Left lung (tissue), 10 donors: ENCODE data around the gene SLC25A6. TPM values are rescaled to one million over a fixed set of nuclear protein-coding genes. Genes with fewer than 3 reads are reported as not detected.

ENCODE experiments used
- ATAC-seq: fragments of 200-7000 bp; cut with Tn5 transposase; one replicate; pipeline ENCODE4 v1.9.1; 2020; ENCODE audit warnings: moderate library complexity
- DNase-seq, 4 donors: peaks; one replicate each; pipeline ENCODE4 v3.0.0-alpha.2; 2013 to 2020
- H3K27ac ChIP-seq, 2 donors: fragments of 200-600 bp; sonication (generic) in 1 of 2; one replicate each; pipeline versions ENCODE4 v1.5.0 to v1.8.0; 2020 to 2021
- H3K27me3 ChIP-seq, 2 donors: fragments of 200-600 bp; sonication (generic) in 1 of 2; one replicate each; pipeline versions ENCODE4 v1.5.0 to v1.8.0; 2020 to 2021
- H3K36me3 ChIP-seq, 2 donors: fragments of 200-600 bp; sonication (generic) in 1 of 2; one replicate each; pipeline versions ENCODE4 v1.5.0 to v1.8.0; 2020 to 2021
- H3K4me1 ChIP-seq, 2 donors: fragments of 200-600 bp; one replicate each; pipeline ENCODE4 v1.8.0; 2021
- H3K4me3 ChIP-seq, 2 donors: fragments of 200-600 bp; sonication (generic) in 1 of 2; one replicate each; pipeline versions ENCODE4 v1.5.0 to v1.8.0; 2020 to 2021; ENCODE audit warnings: mild to moderate bottlenecking in 1 of 2
- H3K9me3 ChIP-seq, 2 donors: fragments of 200-600 bp; sonication (generic) in 1 of 2; one replicate each; pipeline versions ENCODE4 v1.5.0 to v1.8.0; 2020 to 2021
- CTCF ChIP-seq, 2 donors: fragments of 200-600 bp; sonication (generic) in 1 of 2; IDR thresholded peaks; one replicate each; pipeline versions ENCODE4 v1.5.0 to v1.8.0; 2021; ENCODE audit warnings: antibody characterized with exemption in 2 of 2
- intact Hi-C, 2 donors: fragments of 100-400 bp; cut with DNase I; formaldehyde crosslinking; loops; one replicate each; pipeline versions ENCODE4 v1.11.2 to v1.14.2; 2022
- polyA plus RNA-seq, 6 donors: library from polyadenylated mRNA; unstranded; fragments of 120-200 nt; gene quantifications; one replicate each; pipeline ENCODE4 v1.2.1, GENCODE V29; 2013; ENCODE audit not compliant: insufficient read length in 6 of 6
- total RNA-seq, 2 donors: library from RNA; stranded (reverse); fragmentation: NEBNext Ultra II Directional; extraction: Animal tissue kit (Norgen Biotek cat#: 25700); gene quantifications; one replicate each; pipeline ENCODE4 v1.2.1, GENCODE V29; 2021
- donor health status: DM: no; HTN: yes; CAD: no.
- donor health status: DM: no; HTN: no; CAD: no.

The SLC25A6 gene
- total and polyA plus RNA-seq, 8 donors, result 285 to 559 (median 392) TPM

GRCh38 chrX:1398431-1399340 is 6.8 kb upstream of the SLC25A6 start:
- no peaks in the 10 kb centered on the region for H3K9me3 ChIP-seq
- peaks cover 0 to 16% of the 10 kb centered on the region in 2 donors for H3K4me1 ChIP-seq
- ATAC-seq (no peak), DNase-seq (peak in 1 of 4 donors; percentile 76)
- no peak overlapping the region for H3K27ac ChIP-seq
- peaks cover 0 to 58% of the 10 kb centered on the region in 2 donors for H3K36me3 ChIP-seq
- TF ChIP-seq CTCF (IDR thresholded peaks at IDR 0.05), result no peak
- no peak overlapping the region for H3K4me3 ChIP-seq
- intact Hi-C loops, result no loop called here
- H3K27me3 ChIP-seq, result no peaks in the 10 kb centered on the region

- ATAC-seq, result no peak
- intact Hi-C loops, result no loop called here
- peaks cover 0 to 49% of the 10 kb centered on the region in 2 donors for H3K36me3 ChIP-seq
These were observed 5.7 kb upstream of the SLC25A6 start for GRCh38 chrX:1397441-1398270.

GRCh38 chrX:1397001-1397400 is 5.1 kb upstream of the SLC25A6 start:
- DNase-seq (peak in 1 of 4 donors; percentile 55), ATAC-seq (no peak)
- no peaks in the 10 kb centered on the region for H3K27me3 ChIP-seq
- H3K4me1 ChIP-seq, result peaks cover 4 to 23% of the 10 kb centered on the region in 2 donors
- H3K9me3 ChIP-seq, result no peaks in the 10 kb centered on the region
- H3K27ac ChIP-seq, result no peak overlapping the region
- TF ChIP-seq CTCF (IDR thresholded peaks at IDR 0.05), result no peak
- peaks cover 0 to 47% of the 10 kb centered on the region in 2 donors for H3K36me3 ChIP-seq
- intact Hi-C loops, result no loop called here
- H3K4me3 ChIP-seq, result no peak overlapping the region

More at GRCh38 chrX:1397441-1398270, 5.7 kb upstream of the SLC25A6 start:
- DNase-seq, result peak in 1 of 4 donors; percentile 49
- Histone ChIP-seq H3K9me3 (no peaks in the 10 kb centered on the region), H3K27me3 (no peaks in the 10 kb centered on the region), H3K4me1 (peaks cover 4 to 23% of the 10 kb centered on the region in 2 donors), H3K4me3 (no peak overlapping the region), H3K27ac (no peak overlapping the region)
- TF ChIP-seq CTCF (IDR thresholded peaks at IDR 0.05), result no peak

- peaks cover 8 to 29% of the 10 kb centered on the region in 2 donors for H3K4me1 ChIP-seq
- H3K4me3 ChIP-seq, result no peak overlapping the region
- H3K27me3 ChIP-seq, result no peaks in the 10 kb centered on the region
- TF ChIP-seq CTCF (IDR thresholded peaks at IDR 0.05), result no peak
- peaks cover 0 to 39% of the 10 kb centered on the region in 2 donors for H3K36me3 ChIP-seq
- DNase-seq (no peak), ATAC-seq (no peak)
- H3K27ac ChIP-seq, result no peak overlapping the region
- intact Hi-C loops, result no loop called here
- H3K9me3 ChIP-seq, result no peaks in the 10 kb centered on the region
These were observed 3.8 kb upstream of the SLC25A6 start for GRCh38 chrX:1395646-1396216.
